Mesenchymal stem cell (in vitro differentiated cells and primary cell): ENCODE results near the gene UMOD.
A peak's percentile ranks its signal among the peaks of the same experiment; 100 is the strongest.

ENCODE experiments used
- DNase-seq: peaks from one replicate; pipeline ENCODE4 v3.0.0-alpha.2; 2013
- H2AFZ ChIP-seq: one replicate; pipeline ENCODE4 v1.6.1; 2013; ENCODE audit warnings: low read depth, mild to moderate bottlenecking, control low read depth, inconsistent platforms, low read length, moderate library complexity
- H2AK5ac ChIP-seq: 2 replicates; pipeline ENCODE4 v1.6.1; 2013; ENCODE audit warnings: low read length, moderate library complexity, mild to moderate bottlenecking, inconsistent platforms; ENCODE audit not compliant: severe bottlenecking
- H2BK120ac ChIP-seq: one replicate; pipeline ENCODE4 v1.6.1; 2013; ENCODE audit warnings: low read depth, mild to moderate bottlenecking, inconsistent platforms, low read length, moderate library complexity
- H2BK12ac ChIP-seq, 2 experiments: one replicate each; pipeline ENCODE4 v1.6.1; 2013; ENCODE audit warnings: inconsistent platforms in 2 of 2, low read length in 2 of 2, mild to moderate bottlenecking in 2 of 2, moderate library complexity in 2 of 2, control low read depth in 1 of 2
- H2BK15ac ChIP-seq: one replicate; pipeline ENCODE4 v1.6.1; 2013; ENCODE audit warnings: mild to moderate bottlenecking, low read depth, inconsistent platforms; ENCODE audit not compliant: poor library complexity, severe bottlenecking
- H2BK5ac ChIP-seq: 2 replicates; pipeline ENCODE4 v1.6.1; 2013; ENCODE audit warnings: low read depth, mild to moderate bottlenecking, low read length, control low read depth, inconsistent platforms; ENCODE audit not compliant: poor library complexity, severe bottlenecking
- H3K14ac ChIP-seq, 2 experiments: one replicate each; pipeline ENCODE4 v1.6.1; 2013; ENCODE audit warnings: inconsistent platforms in 2 of 2, low read length in 2 of 2, control low read depth in 1 of 2, mild to moderate bottlenecking in 1 of 2, moderate library complexity in 1 of 2
- H3K18ac ChIP-seq, 2 experiments: one replicate each; pipeline ENCODE4 v1.6.1; 2013; ENCODE audit warnings: inconsistent platforms in 2 of 2, low read length in 2 of 2, control low read depth in 1 of 2, low read depth in 1 of 2, mild to moderate bottlenecking in 1 of 2
- H3K23ac ChIP-seq, 2 experiments: one replicate each; pipeline ENCODE4 v1.6.1; 2013; ENCODE audit warnings: inconsistent platforms in 2 of 2, low read length in 2 of 2, mild to moderate bottlenecking in 2 of 2, moderate library complexity in 2 of 2, control low read depth in 1 of 2
- H3K27ac ChIP-seq: 2 replicates; pipeline ENCODE4 v1.5.1; 2013; ENCODE audit warnings: mild to moderate bottlenecking, moderate library complexity, low read length, control low read depth, inconsistent platforms; ENCODE audit not compliant: poor library complexity, severe bottlenecking
- H3K27me3 ChIP-seq, 2 experiments: 2 replicates each; pipeline versions ENCODE4 v1.6.1 to v1.7.0; 2013; ENCODE audit warnings: low read length in 2 of 2, mild to moderate bottlenecking in 2 of 2, moderate library complexity in 2 of 2, control low read depth in 1 of 2, inconsistent platforms in 1 of 2; ENCODE audit not compliant: control insufficient read depth in 1 of 2, insufficient read depth in 1 of 2
- H3K36me3 ChIP-seq, 2 experiments: 2 replicates each; pipeline versions ENCODE4 v1.6.1 to v1.7.0; 2013; ENCODE audit warnings: low read length in 2 of 2, control low read depth in 1 of 2, inconsistent platforms in 1 of 2, low read depth in 1 of 2, mild to moderate bottlenecking in 1 of 2; ENCODE audit not compliant: insufficient read depth in 2 of 2, control insufficient read depth in 1 of 2
- H3K4ac ChIP-seq, 2 experiments: one replicate each; pipeline ENCODE4 v1.6.1; 2013; ENCODE audit warnings: inconsistent platforms in 2 of 2, low read length in 2 of 2, mild to moderate bottlenecking in 2 of 2, moderate library complexity in 2 of 2, control low read depth in 1 of 2, low read depth in 1 of 2
- H3K4me1 ChIP-seq: 2 replicates; pipeline ENCODE4 v1.6.1; 2013; ENCODE audit warnings: low read depth, low read length, control low read depth; ENCODE audit not compliant: control insufficient read depth, insufficient read depth
- H3K4me2 ChIP-seq: 2 replicates; pipeline ENCODE4 v1.6.1; 2013; ENCODE audit warnings: low read length, mild to moderate bottlenecking, inconsistent platforms; ENCODE audit not compliant: poor library complexity, severe bottlenecking
- H3K4me3 ChIP-seq, 2 experiments: 2 replicates each; pipeline versions ENCODE4 v1.5.1 to v1.7.0; 2013; ENCODE audit warnings: low read length in 2 of 2, mild to moderate bottlenecking in 2 of 2, control low read depth in 1 of 2, low read depth in 1 of 2; ENCODE audit not compliant: insufficient read depth in 1 of 2
- H3K79me1 ChIP-seq: replicated peaks from 2 replicates; pipeline ENCODE4 v1.6.1; 2013; ENCODE audit warnings: mild to moderate bottlenecking, control low read depth, low read length, inconsistent platforms; ENCODE audit not compliant: poor library complexity, severe bottlenecking
- H3K9ac ChIP-seq: 2 replicates; pipeline ENCODE4 v1.7.0; 2013; ENCODE audit warnings: mild to moderate bottlenecking, low read length, moderate library complexity
- H3K9me3 ChIP-seq: 2 replicates; pipeline ENCODE4 v1.7.0; 2013; ENCODE audit warnings: mild to moderate bottlenecking, low read length; ENCODE audit not compliant: control insufficient read depth
- H4K8ac ChIP-seq: one replicate; pipeline ENCODE4 v1.6.1; 2013; ENCODE audit warnings: inconsistent platforms, mild to moderate bottlenecking, low read length, moderate library complexity
- H4K91ac ChIP-seq: one replicate; pipeline ENCODE4 v1.6.1; 2013; ENCODE audit warnings: mild to moderate bottlenecking, low read length, inconsistent platforms
- WGBS: methylation state at CpG from one replicate; pipeline ENCODE4 v1.1.7; 2013; ENCODE audit warnings: mixed read lengths; 5-methylcytosine and 5-hydroxymethylcytosine counted together

Gene UMOD

DNA sequence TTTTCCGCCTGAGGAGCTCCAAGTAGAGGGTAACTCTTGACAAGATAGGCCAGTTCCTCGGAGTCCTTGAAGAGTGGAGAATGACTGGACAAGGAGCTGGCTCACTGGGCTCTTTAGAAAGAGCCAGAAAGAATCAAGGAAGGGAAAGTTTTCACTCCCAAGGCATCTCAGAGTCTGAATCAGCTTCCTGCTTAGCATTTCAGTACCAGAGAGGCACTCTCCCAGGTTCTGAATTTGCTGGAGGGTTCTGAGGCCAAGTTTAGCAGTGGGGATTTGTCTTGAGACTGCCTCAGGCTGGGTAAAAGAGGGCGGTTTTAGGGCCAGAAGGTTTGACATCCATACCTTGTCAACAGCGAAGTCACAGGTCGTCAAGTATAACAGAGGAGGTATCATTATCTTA lies 50.7 kb downstream of the UMOD start:
- no peak overlapping the region for H4K91ac ChIP-seq
- no peak overlapping the region for H2BK15ac ChIP-seq
- H3K4me2 ChIP-seq = no peak overlapping the region
- H3K36me3 ChIP-seq = no peaks in the 10 kb centered on the region
- H3K4me3 ChIP-seq = no peak overlapping the region
- no peak overlapping the region for H2BK5ac ChIP-seq
- DNase-seq = no peak
- H3K14ac ChIP-seq = no peak overlapping the region
- no peak overlapping the region for H3K4ac ChIP-seq
- H3K9ac ChIP-seq = no peak overlapping the region
- no peak overlapping the region for H3K23ac ChIP-seq
- no peak overlapping the region for H2BK12ac ChIP-seq
- H3K9me3 ChIP-seq = no peaks in the 10 kb centered on the region
- no peak overlapping the region for H2AFZ ChIP-seq
- peaks cover 2% of the 10 kb centered on the region for H3K4me1 ChIP-seq
- no peak overlapping the region for H3K18ac ChIP-seq
- no peaks in the 10 kb centered on the region for H3K79me1 ChIP-seq
- H3K27me3 ChIP-seq = peaks cover 0 to 30% of the 10 kb centered on the region in 2 experiments
- no peak overlapping the region for H2BK120ac ChIP-seq
- H4K8ac ChIP-seq = no peak overlapping the region
- no peak overlapping the region for H2AK5ac ChIP-seq
- no peak overlapping the region for H3K27ac ChIP-seq
- 61% methylated on average over 5 of the region's 5 CpGs for whole genome bisulfite sequencing

DNA sequence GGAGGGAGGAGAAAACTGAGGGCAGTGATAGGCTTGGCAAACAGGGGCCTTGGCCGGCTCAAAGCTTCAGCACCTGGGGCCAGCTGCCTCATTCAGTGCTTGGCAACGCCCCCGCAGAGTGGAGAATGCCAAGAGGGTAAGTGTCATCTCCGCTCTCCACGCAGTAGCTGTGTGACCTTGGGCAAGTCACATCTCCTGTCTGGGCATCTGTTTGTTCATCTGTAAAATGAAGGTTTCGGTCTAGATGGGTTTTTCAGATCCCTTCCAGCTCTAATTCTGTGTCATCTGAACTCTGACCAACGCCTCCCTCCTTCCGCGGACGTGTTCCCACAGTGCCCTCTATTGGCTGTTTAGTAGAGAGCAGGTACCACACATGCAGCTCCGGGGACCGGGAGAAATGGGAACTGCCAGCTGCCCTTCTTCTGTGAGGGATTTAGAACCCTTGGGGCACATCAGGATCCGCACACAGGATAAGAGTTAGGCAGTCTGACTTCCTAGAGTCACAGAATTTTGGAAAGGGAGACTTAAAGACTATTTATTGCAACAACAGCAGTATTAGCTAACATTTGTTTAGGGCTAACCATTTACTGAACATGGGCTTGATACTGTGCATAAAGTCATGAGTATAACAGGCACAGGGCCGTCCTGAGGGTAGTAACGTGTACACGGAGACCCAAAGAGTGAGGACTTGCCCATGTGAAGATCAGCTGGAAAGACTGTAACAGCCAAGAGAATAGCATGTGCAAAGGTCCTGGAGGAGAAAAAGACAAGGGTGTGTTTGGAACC lies 52.0 kb downstream of the UMOD start:
- no peak overlapping the region for H2AFZ ChIP-seq
- H3K9ac ChIP-seq = no peak overlapping the region
- DNase-seq = peak; percentile 18
- H2BK12ac ChIP-seq = no peak overlapping the region
- no peaks in the 10 kb centered on the region for H3K36me3 ChIP-seq
- no peak overlapping the region for H2AK5ac ChIP-seq
- H3K4me2 ChIP-seq = no peak overlapping the region
- no peak overlapping the region for H3K14ac ChIP-seq
- H2BK15ac ChIP-seq = no peak overlapping the region
- no peak overlapping the region for H3K23ac ChIP-seq
- no peak overlapping the region for H3K27ac ChIP-seq
- no peaks in the 10 kb centered on the region for H3K9me3 ChIP-seq
- H3K79me1 ChIP-seq = no peaks in the 10 kb centered on the region
- no peak overlapping the region for H2BK120ac ChIP-seq
- peaks cover 0 to 29% of the 10 kb centered on the region in 2 experiments for H3K27me3 ChIP-seq
- no peak overlapping the region for H2BK5ac ChIP-seq
- whole genome bisulfite sequencing = 26% methylated on average over 16 of the region's 16 CpGs
- peaks cover 2% of the 10 kb centered on the region for H3K4me1 ChIP-seq
- H3K4me3 ChIP-seq = no peak overlapping the region
- no peak overlapping the region for H4K8ac ChIP-seq
- H3K4ac ChIP-seq = no peak overlapping the region
- no peak overlapping the region for H3K18ac ChIP-seq
- no peak overlapping the region for H4K91ac ChIP-seq

DNA sequence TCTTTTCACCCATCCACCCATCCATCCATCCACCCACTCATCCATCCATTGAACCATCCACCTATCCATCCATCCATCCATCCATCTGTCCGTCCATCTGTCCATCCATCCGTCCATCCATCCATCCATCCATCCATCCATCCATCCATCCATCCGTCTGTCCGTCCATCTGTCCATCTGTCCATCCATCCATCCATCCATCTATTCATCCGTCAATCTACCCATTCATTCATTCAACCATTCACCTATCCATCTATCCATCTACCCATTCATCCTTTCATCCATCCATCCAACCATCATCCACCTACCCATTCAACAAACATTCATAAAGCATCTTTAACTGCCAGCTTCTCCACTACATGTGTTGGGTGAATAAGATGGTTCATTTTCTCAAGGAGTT lies 54.1 kb downstream of the UMOD start:
- Histone ChIP-seq H2BK120ac (no peak overlapping the region), H2BK12ac (no peak overlapping the region), H3K9ac (no peak overlapping the region), H3K4me2 (no peak overlapping the region), H2BK15ac (no peak overlapping the region), H4K91ac (no peak overlapping the region), H3K4ac (no peak overlapping the region), H3K4me1 (peaks cover 2% of the 10 kb centered on the region), H3K4me3 (no peak overlapping the region), H3K9me3 (no peaks in the 10 kb centered on the region), H3K27ac (no peak overlapping the region), H2BK5ac (no peak overlapping the region), H3K36me3 (no peaks in the 10 kb centered on the region), H2AFZ (no peak overlapping the region), H3K27me3 (peaks cover 0 to 26% of the 10 kb centered on the region in 2 experiments), H3K14ac (no peak overlapping the region), H3K18ac (no peak overlapping the region), H2AK5ac (no peak overlapping the region), H3K79me1 (no peaks in the 10 kb centered on the region), H4K8ac (no peak overlapping the region), H3K23ac (no peak overlapping the region)
- no peak for DNase-seq
- WGBS = 69% methylated on average over 5 of the region's 5 CpGs

DNA sequence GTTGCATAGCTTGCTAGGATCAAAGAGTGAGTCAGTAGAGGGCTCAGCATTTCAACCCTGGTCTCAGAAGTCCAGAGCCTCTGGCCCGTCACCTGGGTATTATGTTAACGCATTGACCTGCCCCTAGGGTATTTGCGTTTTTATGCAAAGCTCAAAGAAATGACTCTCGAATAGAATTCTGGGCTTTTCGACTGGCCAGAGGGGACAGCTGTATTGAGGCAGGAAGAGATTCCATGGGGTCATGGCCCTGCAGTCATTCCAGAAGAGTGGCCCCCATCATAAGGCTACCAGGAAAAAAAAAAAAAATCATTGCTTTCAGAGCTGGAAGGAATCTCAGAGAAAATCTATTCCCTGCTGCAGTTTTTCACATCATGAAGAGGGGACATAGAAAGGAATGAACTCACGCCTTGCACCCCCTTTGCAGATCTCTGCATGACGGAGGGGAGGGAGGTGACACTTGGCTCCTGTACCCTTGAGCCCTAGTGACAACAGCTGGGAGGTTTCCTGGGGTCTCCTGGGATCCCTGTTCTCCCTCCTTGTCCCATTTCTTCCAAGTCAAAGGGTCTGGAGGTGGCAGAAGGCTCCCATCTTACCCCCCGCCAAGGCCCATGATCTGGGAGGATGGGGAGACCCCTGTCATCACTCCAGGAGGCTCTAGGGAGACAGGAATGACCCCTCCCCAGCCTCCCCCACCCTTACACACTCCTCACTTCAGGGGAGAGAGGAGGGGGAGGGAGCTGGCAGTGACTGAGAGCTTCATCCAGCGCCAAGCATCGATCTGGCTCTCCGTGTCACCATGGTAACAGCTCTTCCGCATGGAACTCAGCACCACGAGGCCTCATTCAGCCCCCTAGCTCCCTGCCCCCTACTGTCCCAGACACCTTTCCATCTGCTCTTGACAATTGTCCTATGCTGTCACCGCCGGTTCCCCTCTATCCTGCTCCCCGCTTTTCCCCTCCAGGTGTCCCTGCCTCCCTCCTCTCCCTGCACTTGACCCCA lies 61.0 kb downstream of the UMOD start:
- no peak overlapping the region for H3K9ac ChIP-seq
- no peak overlapping the region for H3K23ac ChIP-seq
- no peak overlapping the region for H4K91ac ChIP-seq
- H3K36me3 ChIP-seq = no peaks in the 10 kb centered on the region
- H3K4ac ChIP-seq = no peak overlapping the region
- H2BK15ac ChIP-seq = no peak overlapping the region
- no peak overlapping the region for H3K18ac ChIP-seq
- no peaks in the 10 kb centered on the region for H3K79me1 ChIP-seq
- H2AK5ac ChIP-seq = no peak overlapping the region
- H3K4me3 ChIP-seq = no peak overlapping the region
- no peak for DNase-seq
- H3K14ac ChIP-seq = no peak overlapping the region
- H4K8ac ChIP-seq = no peak overlapping the region
- no peak overlapping the region for H2AFZ ChIP-seq
- 59% methylated on average over 15 of the region's 16 CpGs for WGBS
- H3K27me3 ChIP-seq = peaks cover 0 to 9% of the 10 kb centered on the region in 2 experiments
- H2BK5ac ChIP-seq = no peak overlapping the region
- no peaks in the 10 kb centered on the region for H3K9me3 ChIP-seq
- no peaks in the 10 kb centered on the region for H3K4me1 ChIP-seq
- no peak overlapping the region for H3K27ac ChIP-seq
- no peak overlapping the region for H2BK12ac ChIP-seq
- no peak overlapping the region for H3K4me2 ChIP-seq
- H2BK120ac ChIP-seq = no peak overlapping the region
